ENCODE measurements around the gene SMAP1.
"Not testable (repeated sequence)": the region's sequence is repeated elsewhere in the genome, so short reads cannot be mapped to it uniquely, and the experiment has no call there.

Gene SMAP1

GRCh38 chr6:70742462-70742861 lies 74.8 kb downstream of the SMAP1 start:
- not testable (repeated sequence) for DNase-seq

- no peak for DNase-seq
Measured at GRCh38 chr6:70753870-70754380, 86.2 kb downstream of the SMAP1 start.

GRCh38 chr6:70758883-70759282 lies 91.2 kb downstream of the SMAP1 start:
- DNase-seq: no peak

GRCh38 chr6:70763754-70764510 lies 96.2 kb downstream of the SMAP1 start:
- DNase-seq: no peak

- DNase-seq: no peak
Measured at GRCh38 chr6:70764706-70765105, 97.0 kb downstream of the SMAP1 start.

GRCh38 chr6:70771351-70771750 lies 103.7 kb downstream of the SMAP1 start:
- not testable (repeated sequence) for DNase-seq

- DNase-seq: no peak
Measured at GRCh38 chr6:70779934-70780333, 112.3 kb downstream of the SMAP1 start.

GRCh38 chr6:70790483-70791224 lies 123.0 kb downstream of the SMAP1 start:
- DNase-seq: no peak

- no peak for DNase-seq
Measured at GRCh38 chr6:70797625-70798024, 129.9 kb downstream of the SMAP1 start.

GRCh38 chr6:70806086-70806485 lies 138.4 kb downstream of the SMAP1 start:
- no peak for DNase-seq

- no peak for DNase-seq
Measured at GRCh38 chr6:70811788-70812187, 144.1 kb downstream of the SMAP1 start.

- no peak for DNase-seq
Measured at GRCh38 chr6:70813885-70814284, 146.2 kb downstream of the SMAP1 start.

GRCh38 chr6:70819646-70820045 lies 152.0 kb downstream of the SMAP1 start:
- DNase-seq: no peak

- DNase-seq: no peak
Measured at GRCh38 chr6:70820778-70821177, 153.1 kb downstream of the SMAP1 start.

GRCh38 chr6:70821751-70822150 lies 154.1 kb downstream of the SMAP1 start:
- no peak for DNase-seq

GRCh38 chr6:70823651-70824050 lies 156.0 kb downstream of the SMAP1 start:
- no peak for DNase-seq

- no peak for DNase-seq
Measured at GRCh38 chr6:70831427-70831826, 163.7 kb downstream of the SMAP1 start.

GRCh38 chr6:70834520-70834919 lies 166.8 kb downstream of the SMAP1 start:
- no peak for DNase-seq

GRCh38 chr6:70838907-70839285 lies 171.2 kb downstream of the SMAP1 start:
- no peak for DNase-seq

- no peak for DNase-seq
Measured at GRCh38 chr6:70839286-70840266, 171.9 kb downstream of the SMAP1 start.

- peak; percentile 14 for DNase-seq
Measured at GRCh38 chr6:70841112-70841511, 173.4 kb downstream of the SMAP1 start.

GRCh38 chr6:70842541-70842940 lies 174.9 kb downstream of the SMAP1 start:
- DNase-seq: no peak

GRCh38 chr6:70843328-70843918 lies 175.7 kb downstream of the SMAP1 start:
- DNase-seq: no peak

All from eye (tissue), 1 donor.